GM12875 (cell line): ENCODE results near the gene TMEM138.

Experiments used
- H3K4me3 ChIP-seq: one replicate; pipeline ENCODE4 v1.5.1; 2011; ENCODE audit warnings: low read depth, low read length, control low read depth
- CTCF ChIP-seq: IDR thresholded peaks from 2 replicates; pipeline ENCODE4 v1.5.1; 2011; ENCODE audit warnings: low read depth, mild to moderate bottlenecking, control low read depth, inconsistent platforms, low read length, moderate library complexity, borderline replicate concordance; ENCODE audit not compliant: insufficient read depth

The TMEM138 gene

GRCh38 chr11:61331651-61332050 is 30.5 kb upstream of the TMEM138 start:
- H3K4me3 ChIP-seq = peak overlapping the region; percentile 87
- TF ChIP-seq CTCF = no peak

- TF ChIP-seq CTCF = no peak
- H3K4me3 ChIP-seq = peak overlapping the region; percentile 87
Observed at GRCh38 chr11:61332281-61332796, 29.8 kb upstream of the TMEM138 start.

- H3K4me3 ChIP-seq = peak within 1 kb of the TSS; percentile 87
- no peak for TF ChIP-seq CTCF
Observed at GRCh38 chr11:61332797-61333549, 29.2 kb upstream of the TMEM138 start, which contains the start of the genes DDB1 and TKFC. DDB1 (minus strand) TSS chr11:61333105; CDS start chr11:61332968, 137 bp downstream. TKFC (plus strand) TSS chr11:61333228; CDS start chr11:61334729, 1,501 bp downstream.

- H3K4me3 ChIP-seq = peak overlapping the region; percentile 87
- TF ChIP-seq CTCF = no peak
Observed at GRCh38 chr11:61333550-61334433, 28.4 kb upstream of the TMEM138 start.

GRCh38 chr11:61334434-61335354 is 27.5 kb upstream of the TMEM138 start:
- no peak for TF ChIP-seq CTCF
- H3K4me3 ChIP-seq = no peak overlapping the region

- no peak for TF ChIP-seq CTCF
- H3K4me3 ChIP-seq = no peak overlapping the region
Observed at GRCh38 chr11:61335355-61335710, 26.8 kb upstream of the TMEM138 start.
